GM19351 (cell line): Measurements from ENCODE around the gene SRGAP3.

ENCODE experiments used
- ATAC-seq: cut with Tn5 transposase; IDR thresholded peaks from one replicate; pipeline ENCODE4 v1.9.1; 2021; ENCODE audit warnings: mild to moderate bottlenecking, moderate library complexity; ENCODE audit not compliant: unreplicated experiment

The SRGAP3 gene

DNA sequence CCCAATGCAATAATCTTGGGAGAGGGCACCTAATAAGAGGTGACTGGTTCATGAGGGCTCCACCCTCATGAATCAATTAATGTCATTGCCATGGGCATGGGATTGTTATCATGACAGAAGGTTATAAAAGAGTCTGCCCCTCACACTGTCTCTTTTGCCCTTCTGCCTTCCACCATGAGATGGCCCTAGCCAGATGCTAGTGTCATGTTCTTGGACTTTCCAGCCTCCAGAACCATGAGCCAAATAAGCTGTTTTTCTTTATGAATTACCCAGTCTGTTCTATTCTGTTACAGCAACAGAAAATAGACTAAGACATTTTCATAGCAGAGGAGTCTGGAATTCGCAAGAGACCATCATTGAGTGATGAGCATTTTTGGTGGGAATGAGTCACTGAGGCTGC is 270.2 kb downstream of the SRGAP3 start:
- no peak for ATAC-seq

DNA sequence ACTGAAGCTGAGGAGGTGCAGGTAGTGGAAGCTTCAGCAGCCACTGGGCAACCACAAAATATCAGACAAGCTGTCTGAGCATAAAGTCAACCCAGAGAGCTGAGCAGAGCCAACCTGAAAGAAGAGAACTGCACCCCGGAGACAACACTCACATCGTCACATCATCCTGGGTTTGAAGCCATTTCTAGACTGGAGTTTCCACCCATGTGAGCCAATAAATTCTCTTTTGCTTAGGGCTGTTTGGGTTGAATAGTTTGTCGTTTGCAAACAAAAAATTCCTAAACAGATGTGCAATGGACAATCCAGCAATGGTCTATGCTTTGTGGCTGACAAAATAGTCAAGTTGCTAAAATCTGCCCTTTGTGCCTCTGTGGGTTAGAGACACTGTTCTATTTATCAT is 270.9 kb downstream of the SRGAP3 start:
- ATAC-seq: no peak

GRCh38 chr3:8976540-8977182 is 272.8 kb downstream of the SRGAP3 start:
- no peak for ATAC-seq

DNA sequence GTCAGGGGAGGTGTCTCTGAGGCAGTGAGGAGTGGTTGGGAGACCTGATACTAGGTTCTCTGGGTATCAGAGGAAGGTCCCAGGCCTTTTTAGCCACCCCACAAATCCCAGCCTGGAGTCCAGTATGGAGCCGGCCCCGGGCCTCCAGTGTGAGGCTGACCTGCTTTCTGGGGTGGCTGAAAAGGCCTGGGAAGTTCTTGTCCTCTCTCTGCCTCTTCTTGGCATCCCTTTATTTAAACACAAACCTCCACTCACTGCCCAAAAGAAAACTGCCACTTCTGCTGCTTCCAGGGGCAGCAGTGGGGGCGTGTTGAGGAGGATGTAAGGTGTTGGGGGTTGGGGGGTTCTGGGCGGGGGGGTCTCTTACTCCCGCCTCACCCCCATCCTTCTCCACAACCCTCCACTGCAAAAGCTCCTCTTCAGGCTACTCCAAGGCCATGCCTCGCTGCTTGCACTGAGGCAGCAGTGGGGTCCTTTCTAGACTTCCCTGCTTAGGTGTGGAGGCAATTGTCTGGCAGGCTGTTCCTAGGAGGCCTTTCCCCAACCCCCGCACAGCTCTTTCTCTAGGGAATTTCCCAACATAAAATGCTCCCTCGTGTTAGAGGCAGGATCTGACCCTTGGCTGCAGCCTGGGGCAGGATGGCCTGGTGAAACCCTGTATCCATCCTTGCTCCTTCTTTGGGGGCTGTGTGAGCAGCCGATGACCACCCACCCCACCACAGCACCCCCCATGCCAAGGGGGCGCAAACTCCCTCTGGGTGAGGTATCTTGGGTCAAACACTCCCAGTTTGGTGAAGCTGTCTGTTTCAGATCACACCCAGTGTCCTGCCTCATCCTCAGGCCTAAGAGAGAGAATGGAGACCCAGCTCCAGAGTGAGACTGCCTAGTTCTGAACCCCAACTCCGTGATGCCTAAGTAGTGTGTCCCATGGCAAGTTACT is 274.1 kb downstream of the SRGAP3 start:
- ATAC-seq: no peak

DNA sequence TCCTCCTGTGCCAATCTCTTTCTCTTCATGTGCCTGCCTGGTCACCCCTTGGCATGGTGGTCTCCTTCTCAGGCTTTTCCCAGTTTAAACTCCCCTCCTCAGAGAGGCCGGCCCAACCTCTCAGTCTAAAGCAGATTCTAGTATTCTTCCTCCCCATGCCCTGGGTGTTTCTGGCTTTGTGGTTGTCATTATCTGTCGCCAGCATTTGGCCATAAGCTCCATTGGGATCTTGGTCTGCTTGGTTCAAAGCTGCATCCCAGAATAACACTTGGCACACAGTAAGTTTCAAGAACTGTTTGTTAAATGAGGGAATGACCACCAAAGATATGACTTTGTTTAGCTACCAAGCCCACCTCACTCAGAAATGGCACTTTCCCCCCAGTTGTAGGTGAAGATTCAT is 275.0 kb downstream of the SRGAP3 start:
- ATAC-seq: no peak

DNA sequence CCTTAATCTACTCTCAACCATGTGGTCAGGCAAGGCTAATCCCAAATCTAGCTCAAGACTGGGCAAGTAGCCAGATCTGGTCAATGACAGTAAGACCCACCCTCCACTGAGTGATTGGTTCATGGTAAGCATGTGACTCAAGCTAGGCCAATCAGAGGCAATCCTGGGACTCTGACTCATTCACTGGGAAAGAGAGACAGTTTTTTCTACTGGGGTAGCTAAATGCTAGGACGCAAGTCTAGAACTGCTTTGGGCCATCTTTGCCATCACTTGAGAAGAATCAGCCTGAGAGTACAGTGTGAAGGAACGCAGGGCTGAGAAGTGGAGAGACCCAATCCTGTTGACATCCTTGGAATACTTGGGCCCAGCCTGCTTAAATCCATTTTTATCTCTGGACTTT is 276.8 kb downstream of the SRGAP3 start:
- no peak for ATAC-seq

DNA sequence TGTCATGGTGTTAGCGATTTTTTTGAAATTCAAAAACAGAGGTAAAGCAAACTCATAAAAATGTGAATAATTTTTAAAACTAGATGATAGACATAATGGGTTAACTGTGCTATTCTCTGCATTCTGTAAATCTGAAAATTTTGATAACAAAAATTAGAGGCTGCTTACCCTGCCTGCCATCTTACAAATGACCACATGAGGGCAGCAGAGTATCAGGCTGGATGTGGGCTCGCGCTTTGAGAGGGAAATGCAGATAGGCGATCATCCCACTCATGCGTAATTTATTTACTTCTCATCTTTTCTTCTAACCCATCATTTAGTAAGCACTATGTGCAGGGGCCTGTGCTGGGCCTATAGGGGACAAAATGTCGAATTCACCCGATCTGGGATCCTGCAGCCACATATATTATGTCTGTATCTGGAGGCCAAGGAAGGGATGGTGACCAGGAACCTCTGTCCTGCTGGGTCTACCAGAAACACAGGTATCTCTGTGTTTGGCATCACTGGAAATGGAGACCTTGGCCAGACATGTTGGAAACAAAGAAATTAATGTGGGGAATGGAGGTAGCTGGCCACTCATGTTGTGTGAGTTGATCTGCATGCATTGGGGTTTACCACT is 278.4 kb downstream of the SRGAP3 start:
- peak; percentile 67 for ATAC-seq

GRCh38 chr3:8969241-8969640 is 280.2 kb downstream of the SRGAP3 start:
- no peak for ATAC-seq

GRCh38 chr3:8968375-8968882 is 281.0 kb downstream of the SRGAP3 start:
- no peak for ATAC-seq

- no peak for ATAC-seq
Measured at GRCh38 chr3:8967553-8967952, 281.9 kb downstream of the SRGAP3 start.

GRCh38 chr3:8966820-8967348 is 282.6 kb downstream of the SRGAP3 start:
- no peak for ATAC-seq

GRCh38 chr3:8966150-8966819 is 283.2 kb downstream of the SRGAP3 start:
- ATAC-seq: no peak

- ATAC-seq: no peak
Measured at GRCh38 chr3:8964436-8965370, 284.7 kb downstream of the SRGAP3 start.

DNA sequence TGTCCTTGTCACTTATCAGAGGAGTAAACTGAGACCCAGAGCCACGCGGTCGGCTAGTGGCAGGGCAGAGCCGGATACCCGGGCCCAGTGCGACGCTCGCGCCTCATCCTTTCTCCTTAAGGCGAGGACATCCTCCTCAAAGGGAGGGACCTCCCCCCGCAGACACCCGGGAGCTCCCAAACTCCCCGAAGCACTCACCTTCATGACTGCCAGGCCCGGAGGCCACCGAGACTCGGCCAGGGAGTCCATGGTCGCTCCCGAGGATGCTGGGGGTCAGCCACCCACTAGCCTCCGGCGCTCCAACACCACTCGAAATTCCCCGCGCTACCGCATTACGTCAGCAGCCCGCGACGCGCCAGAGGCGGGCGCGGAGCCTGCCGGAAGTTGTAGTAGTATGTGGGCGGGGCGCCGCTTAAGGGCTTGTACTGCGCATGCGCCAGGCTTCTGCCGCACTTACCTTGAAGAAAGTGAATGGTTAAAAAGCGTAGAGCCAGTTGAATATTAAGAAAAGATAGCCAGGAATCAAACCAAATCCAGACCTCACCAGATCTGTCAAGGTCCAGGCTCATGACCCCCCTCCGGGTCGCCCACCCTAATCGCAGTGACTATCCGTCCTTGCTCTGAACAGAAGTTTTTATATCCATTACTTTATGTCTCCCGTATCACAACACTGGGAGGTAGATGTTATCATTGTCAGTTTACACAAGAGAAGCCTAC is 286.2 kb downstream of the SRGAP3 start, which contains the start of gene RAD18:
Gene RAD18, minus strand, starts transcription at position 336 of the 717 bp plus-strand sequence. Its CDS starts 87 bp downstream, at position 249.
- ATAC-seq: peak; percentile 88

- no peak for ATAC-seq
Measured at GRCh38 chr3:8962226-8962861, 287.1 kb downstream of the SRGAP3 start.

DNA sequence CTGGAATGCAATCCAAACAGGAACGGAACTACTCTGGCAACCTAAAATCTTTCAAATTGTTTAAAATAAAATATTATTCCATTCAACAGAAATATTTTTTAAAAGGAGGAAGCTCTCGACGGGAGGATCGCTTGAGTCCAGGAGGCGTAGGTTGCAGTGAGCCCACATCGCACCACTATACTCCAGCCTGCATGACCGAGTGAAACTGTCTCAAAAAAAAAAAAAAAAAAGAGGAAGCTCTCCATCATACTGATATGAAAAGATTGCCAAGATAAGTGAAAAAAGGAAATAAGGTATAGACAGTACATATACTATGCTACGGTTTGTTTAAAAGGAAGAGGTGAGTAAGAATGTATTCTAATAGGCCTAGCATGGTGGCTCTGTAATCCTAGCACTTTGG is 289.8 kb downstream of the SRGAP3 start:
- ATAC-seq: no peak

DNA sequence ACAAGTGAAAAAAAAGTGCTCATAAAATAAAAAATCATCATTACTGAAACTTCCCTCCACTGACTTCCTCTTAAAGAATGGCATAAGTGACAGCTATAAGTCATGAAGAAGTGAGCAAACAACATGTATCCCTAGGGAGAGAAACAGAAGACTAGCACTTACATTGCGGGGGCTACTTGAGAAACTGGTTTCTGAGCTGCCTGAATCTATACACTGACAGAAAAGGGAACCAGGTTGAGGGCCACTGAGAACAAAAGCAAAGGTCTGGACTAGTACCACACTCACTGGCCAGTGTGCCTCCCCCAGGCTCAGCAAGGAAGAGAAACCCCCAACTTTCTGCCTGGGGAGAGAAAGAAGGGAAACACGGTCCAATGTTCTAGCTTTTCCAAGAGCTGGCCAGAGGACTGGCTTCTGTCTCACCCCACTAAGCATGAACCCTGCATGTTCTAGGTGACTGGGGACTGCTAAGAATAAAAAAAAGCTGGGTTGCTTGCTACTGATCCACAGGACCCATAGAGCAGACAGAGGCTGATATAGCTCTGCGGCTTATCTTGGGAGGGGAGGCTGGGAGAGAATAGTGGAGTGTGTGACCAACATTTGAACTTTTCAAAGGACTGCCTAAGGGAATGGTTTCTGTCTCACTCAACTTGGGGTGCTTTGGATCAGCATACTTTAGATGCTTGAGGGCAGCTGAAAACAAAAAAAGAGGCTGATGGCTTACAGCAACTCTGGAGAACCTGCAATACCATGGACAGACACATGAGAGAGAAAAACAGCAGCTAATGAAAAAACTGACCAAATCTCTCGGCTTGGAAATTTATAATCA is 294.3 kb downstream of the SRGAP3 start:
- peak; percentile 92 for ATAC-seq

DNA sequence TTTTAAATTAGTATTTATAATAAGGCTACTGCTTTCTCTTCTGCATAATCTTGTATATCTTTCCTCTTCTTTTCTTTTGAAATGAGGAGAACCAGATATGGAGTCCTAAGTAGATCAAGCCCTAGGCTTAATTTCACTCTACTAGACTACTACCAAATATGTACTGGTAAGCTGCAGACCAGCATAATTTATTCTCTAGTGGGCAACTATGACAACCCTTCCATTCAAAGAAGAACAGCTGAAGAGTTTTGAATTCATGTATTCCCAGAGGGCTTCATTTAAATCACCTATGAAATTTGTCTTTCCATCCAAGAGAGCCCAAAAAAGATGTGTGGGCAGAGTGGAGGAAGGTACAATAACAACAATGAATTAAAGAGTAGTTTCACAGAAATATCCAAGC is 296.1 kb downstream of the SRGAP3 start:
- ATAC-seq: no peak
